Peyer's patch (tissue), 4 donors: ENCODE results near the gene CCDC78. TPM values are rescaled to one million over a fixed set of nuclear protein-coding genes. Genes with fewer than 3 reads are reported as not detected.
"Not testable (repeated sequence)": the region's sequence is repeated elsewhere in the genome, so short reads cannot be mapped to it uniquely, and the experiment has no call there.

Experiments used
- DNase-seq, 3 donors: peaks; one replicate each; pipeline ENCODE4 v3.0.0-alpha.2; 2017 to 2019
- H3K27ac ChIP-seq, 4 donors: fragments of 200-600 bp; sonication (generic); one replicate each; pipeline ENCODE4 v1.5.1; 2016 to 2019
- H3K27me3 ChIP-seq, 2 donors: fragments of 200-600 bp; sonication (generic); one replicate each; pipeline ENCODE4 v1.5.1; 2019
- H3K36me3 ChIP-seq, 3 donors: fragments of 200-600 bp; sonication (generic); one replicate each; pipeline ENCODE4 v1.5.1; 2016 to 2019
- H3K4me1 ChIP-seq, 4 donors: fragments of 200-600 bp; sonication (generic); one replicate each; pipeline ENCODE4 v1.5.1; 2016 to 2019
- H3K4me3 ChIP-seq, 4 donors: fragments of 200-600 bp; sonication (generic); 1 replicate in 3 of 4; 2 replicates in 1 of 4; pipeline ENCODE4 v1.5.1; 2016 to 2019; ENCODE audit warnings: mild to moderate bottlenecking in 1 of 4
- H3K9me3 ChIP-seq, 4 donors: fragments of 200-600 bp; sonication (generic); one replicate each; pipeline ENCODE4 v1.5.1; 2016 to 2019; ENCODE audit warnings: mild to moderate bottlenecking in 1 of 4
- CTCF ChIP-seq, 6 experiments: fragments of 450-650 bp in 4 of 6; fragments of 200-600 bp in 2 of 6; sonication (generic) in 1 of 6; IDR thresholded peaks; one replicate each; pipeline ENCODE4 v1.5.1; 2017 to 2019; ENCODE audit warnings: antibody characterized with exemption in 6 of 6, mild to moderate bottlenecking in 3 of 6, moderate library complexity in 1 of 6
- POLR2A ChIP-seq, 2 donors: fragments of 450-650 bp; IDR thresholded peaks; one replicate each; pipeline ENCODE4 v1.5.1; 2017; ENCODE audit warnings: antibody characterized with exemption in 2 of 2, mild to moderate bottlenecking in 2 of 2, moderate library complexity in 2 of 2
- total RNA-seq, 4 donors: library from RNA; depleted of rRNA; stranded (reverse); fragments of >200 nt; gene quantifications; one replicate each; pipeline ENCODE4 v1.1.0, GENCODE V29; 2016

Gene CCDC78
- total RNA-seq, 4 donors from 2014 or later: 2.1 to 13.2 (median 6.3) TPM

GRCh38 chr16:694863-695354 lies 31.3 kb downstream of the CCDC78 start:
- DNase-seq: no peak
- H3K9me3 ChIP-seq: no peaks in the 10 kb centered on the region
- H3K27ac ChIP-seq: peak overlapping the region in 2 of 4 donors; percentile 47 to 60
- peak overlapping the region; percentile 37 to 58 (median 50) for H3K4me3 ChIP-seq
- H3K36me3 ChIP-seq: no peaks in the 10 kb centered on the region
- H3K4me1 ChIP-seq: peaks cover 0 to 29% (median 20%) of the 10 kb centered on the region in 4 donors
- TF ChIP-seq CTCF (IDR thresholded peaks at IDR 0.05): no peak
- no peak for TF ChIP-seq POLR2A (IDR thresholded peaks at IDR 0.05)
- peaks cover 0 to 33% of the 10 kb centered on the region in 2 donors for H3K27me3 ChIP-seq

DNA sequence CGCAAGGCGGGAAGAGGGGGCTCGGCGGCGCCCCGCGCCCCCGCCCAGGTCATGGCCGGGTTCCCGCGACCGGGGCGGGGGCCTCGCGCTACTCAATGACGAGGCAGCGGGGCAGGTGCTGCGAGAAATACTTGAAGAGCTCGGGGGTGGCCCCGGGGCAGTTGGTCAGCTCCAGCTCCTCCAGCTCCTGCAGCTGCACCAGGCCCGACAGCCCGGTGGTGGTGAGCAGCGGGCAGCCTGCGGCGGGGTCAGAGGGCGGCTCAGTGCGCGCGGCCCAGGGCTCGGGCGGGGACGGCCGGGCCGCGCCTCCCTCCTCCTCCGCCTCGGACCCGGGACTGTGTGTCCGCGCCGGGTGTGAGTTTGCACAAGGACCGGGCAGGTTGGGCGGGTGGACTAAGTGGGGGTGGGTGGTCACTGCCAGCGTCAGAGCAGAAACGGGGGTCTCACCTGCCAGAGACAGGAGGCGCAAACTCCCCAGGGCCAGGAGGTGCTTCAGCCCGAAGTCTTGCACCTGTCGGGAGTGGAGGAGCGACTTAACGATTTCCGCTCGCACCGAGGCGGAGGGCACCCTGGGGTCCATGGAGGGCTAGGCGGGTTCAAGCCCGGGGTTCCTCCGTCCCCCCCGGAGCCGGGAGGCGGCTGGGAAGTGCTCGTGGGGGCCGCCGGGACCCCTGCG lies 31.9 kb downstream of the CCDC78 start:
- Histone ChIP-seq H3K9me3 (no peaks in the 10 kb centered on the region), H3K36me3 (no peaks in the 10 kb centered on the region), H3K4me1 (peaks cover 0 to 33% (median 25%) of the 10 kb centered on the region in 4 donors), H3K4me3 (peak overlapping the region; percentile 37 to 58 (median 50)), H3K27me3 (peaks cover 0 to 28% of the 10 kb centered on the region in 2 donors), H3K27ac (peak overlapping the region in 1 of 4 donors; percentile 60)
- no peak for TF ChIP-seq POLR2A (IDR thresholded peaks at IDR 0.05)
- no peak for TF ChIP-seq CTCF (IDR thresholded peaks at IDR 0.05)
- no peak for DNase-seq

- Histone ChIP-seq H3K4me3 (peak overlapping the region in 3 of 4 donors; percentile 45 to 58 (median 54)), H3K27ac (no peak overlapping the region), H3K36me3 (no peaks in the 10 kb centered on the region), H3K27me3 (peaks cover 0 to 28% of the 10 kb centered on the region in 2 donors), H3K4me1 (peaks cover 0 to 39% (median 28%) of the 10 kb centered on the region in 4 donors), H3K9me3 (no peaks in the 10 kb centered on the region)
- no peak for DNase-seq
- TF ChIP-seq POLR2A (IDR thresholded peaks at IDR 0.05) (no peak), CTCF (IDR thresholded peaks at IDR 0.05) (no peak)
Observed at GRCh38 chr16:693766-694165, 32.5 kb downstream of the CCDC78 start.

- no peak for DNase-seq
- Histone ChIP-seq H3K36me3 (no peaks in the 10 kb centered on the region), H3K9me3 (no peaks in the 10 kb centered on the region), H3K27ac (no peak overlapping the region), H3K4me1 (peaks cover 0 to 41% (median 28%) of the 10 kb centered on the region in 4 donors), H3K27me3 (peaks cover 0 to 28% of the 10 kb centered on the region in 2 donors), H3K4me3 (no peak overlapping the region)
- TF ChIP-seq POLR2A (IDR thresholded peaks at IDR 0.05) (no peak), CTCF (IDR thresholded peaks at IDR 0.05) (no peak)
Observed at GRCh38 chr16:693364-693763, 32.9 kb downstream of the CCDC78 start.

DNA sequence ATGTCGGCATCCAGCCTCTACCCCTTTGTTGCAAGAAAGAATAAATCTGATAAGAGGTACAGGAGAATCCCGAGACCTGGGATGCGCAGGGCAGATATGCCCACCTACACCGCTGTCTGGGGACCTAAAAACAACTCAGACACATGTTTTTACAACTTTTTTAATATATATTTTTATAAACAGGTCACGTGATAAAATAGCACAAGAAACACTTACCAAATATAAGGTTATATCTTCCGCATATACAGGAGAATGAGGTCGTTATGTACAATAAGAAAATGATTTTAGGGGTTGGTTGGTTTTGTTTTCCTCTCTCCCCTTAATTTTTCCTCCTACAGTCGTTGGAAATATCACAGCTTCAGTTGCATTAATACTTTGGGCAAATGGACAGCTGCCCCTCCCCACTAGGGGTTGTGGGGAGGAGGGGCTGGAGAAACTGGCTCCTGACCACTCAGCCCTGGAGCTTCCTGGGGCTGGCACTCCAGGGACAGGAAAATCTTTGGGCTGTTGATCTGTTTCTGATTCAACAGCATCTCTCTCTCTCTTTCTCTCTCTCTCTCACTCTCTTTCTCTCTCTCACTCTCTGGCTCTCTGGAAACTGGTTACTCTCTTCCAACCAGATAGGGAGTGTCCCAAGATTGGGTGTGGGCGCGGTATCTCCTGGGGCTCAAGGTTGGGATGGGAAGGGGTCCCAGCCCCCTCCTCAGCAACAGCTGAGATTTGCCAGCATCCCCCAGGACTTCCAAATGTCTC lies 33.7 kb downstream of the CCDC78 start:
- Histone ChIP-seq H3K9me3 (no peaks in the 10 kb centered on the region), H3K27me3 (peaks cover 0 to 28% of the 10 kb centered on the region in 2 donors), H3K27ac (no peak overlapping the region), H3K4me1 (peaks cover 0 to 41% (median 28%) of the 10 kb centered on the region in 4 donors), H3K36me3 (no peaks in the 10 kb centered on the region), H3K4me3 (no peak overlapping the region)
- TF ChIP-seq CTCF (IDR thresholded peaks at IDR 0.05) (no peak), POLR2A (IDR thresholded peaks at IDR 0.05) (no peak)
- no peak for DNase-seq

DNA sequence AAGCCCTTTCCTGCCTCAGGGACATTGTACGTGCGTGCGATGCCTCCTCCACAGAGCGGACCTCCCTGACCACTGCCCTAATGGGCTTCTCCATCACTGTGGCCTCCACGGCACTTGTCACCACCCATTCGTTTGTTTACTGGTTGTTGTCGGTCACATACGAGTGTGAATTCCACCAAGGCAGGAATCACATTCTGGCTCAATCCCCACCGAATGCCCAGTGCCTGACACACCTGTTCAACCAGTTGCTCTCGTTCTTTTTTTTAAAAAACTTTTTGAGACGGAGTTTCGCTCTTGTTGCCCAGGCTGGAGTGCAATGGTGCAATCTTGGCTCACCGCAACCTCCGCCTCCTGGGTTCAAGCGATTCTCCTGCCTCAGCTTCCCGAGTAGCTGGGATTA lies 35.0 kb downstream of the CCDC78 start:
- Histone ChIP-seq H3K36me3 (peaks cover 0 to 10% (median 0%) of the 10 kb centered on the region in 3 donors), H3K4me1 (peaks cover 0 to 39% (median 28%) of the 10 kb centered on the region in 4 donors), H3K27me3 (peaks cover 0 to 25% of the 10 kb centered on the region in 2 donors)
- DNase-seq, H3K9me3 ChIP-seq, H3K27ac ChIP-seq, H3K4me3 ChIP-seq: not testable (repeated sequence)
